H9 (cell line): ENCODE data around the gene TNRC18. TPM values are rescaled to one million over a fixed set of nuclear protein-coding genes. Genes with fewer than 3 reads are reported as not detected.

Source experiments
- DNase-seq: peaks from one replicate; pipeline ENCODE4 v3.0.0-alpha.2; 2017
- H2AFZ ChIP-seq: one replicate; pipeline ENCODE4 v1.6.1; 2013; ENCODE audit warnings: mild to moderate bottlenecking, low read length, control low read depth, moderate library complexity
- H2AK5ac ChIP-seq: 2 replicates; pipeline ENCODE4 v1.6.1; 2013; ENCODE audit warnings: low read length, control low read depth, mixed read lengths; ENCODE audit not compliant: insufficient read length
- H2BK120ac ChIP-seq: one replicate; pipeline ENCODE4 v1.6.1; 2013; ENCODE audit warnings: low read depth, mild to moderate bottlenecking, low read length, control low read depth, inconsistent platforms; ENCODE audit not compliant: poor library complexity, severe bottlenecking
- H2BK12ac ChIP-seq: 2 replicates; pipeline ENCODE4 v1.6.1; 2013; ENCODE audit warnings: low read length, control low read depth, mixed read lengths, low read depth; ENCODE audit not compliant: insufficient read length
- H2BK15ac ChIP-seq: 2 replicates; pipeline ENCODE4 v1.6.1; 2013; ENCODE audit warnings: low read depth, low read length, control low read depth
- H2BK20ac ChIP-seq: one replicate; pipeline ENCODE4 v1.6.1; 2013; ENCODE audit warnings: low read depth, mild to moderate bottlenecking, low read length, control low read depth, inconsistent platforms; ENCODE audit not compliant: poor library complexity, severe bottlenecking
- H2BK5ac ChIP-seq: 2 replicates; pipeline ENCODE4 v1.6.1; 2013; ENCODE audit warnings: low read length, control low read depth, mixed read lengths; ENCODE audit not compliant: insufficient read length
- H3K14ac ChIP-seq: 2 replicates; pipeline ENCODE4 v1.6.1; 2013; ENCODE audit warnings: low read length, control low read depth; ENCODE audit not compliant: insufficient read depth
- H3K18ac ChIP-seq: 2 replicates; pipeline ENCODE4 v1.6.1; 2013; ENCODE audit warnings: low read depth, mild to moderate bottlenecking, mixed read lengths, low read length, control low read depth; ENCODE audit not compliant: insufficient read length
- H3K23ac ChIP-seq: 2 replicates; pipeline ENCODE4 v1.6.1; 2013; ENCODE audit warnings: low read length, control low read depth, mixed read lengths, low read depth; ENCODE audit not compliant: insufficient read length
- H3K23me2 ChIP-seq: 2 replicates; pipeline ENCODE4 v1.6.1; 2013; ENCODE audit warnings: low read depth, mild to moderate bottlenecking, mixed read lengths, low read length, control low read depth; ENCODE audit not compliant: insufficient read length, poor library complexity, severe bottlenecking
- H3K27ac ChIP-seq: 2 replicates; pipeline ENCODE4 v1.5.1; 2013; ENCODE audit warnings: low read length, control low read depth, mixed read lengths, low read depth; ENCODE audit not compliant: insufficient read length
- H3K27me3 ChIP-seq: 2 replicates; pipeline ENCODE4 v1.6.1; 2013; ENCODE audit warnings: low read length, control low read depth, inconsistent platforms; ENCODE audit not compliant: insufficient read depth
- H3K4ac ChIP-seq: 2 replicates; pipeline ENCODE4 v1.6.1; 2013; ENCODE audit warnings: low read depth, mild to moderate bottlenecking, control low read depth, inconsistent platforms, low read length, moderate library complexity
- H3K4me1 ChIP-seq: 2 replicates; pipeline ENCODE4 v1.6.1; 2013; ENCODE audit warnings: low read length, control low read depth, inconsistent platforms; ENCODE audit not compliant: insufficient read depth
- H3K4me2 ChIP-seq: 2 replicates; pipeline ENCODE4 v1.6.1; 2013; ENCODE audit warnings: low read length, control low read depth, mixed read lengths; ENCODE audit not compliant: insufficient read length, insufficient read depth
- H3K56ac ChIP-seq: 2 replicates; pipeline ENCODE4 v1.6.1; 2013; ENCODE audit warnings: low read depth, mild to moderate bottlenecking, mixed read lengths, low read length, control low read depth; ENCODE audit not compliant: insufficient read length
- H3K79me1 ChIP-seq: 2 replicates; pipeline ENCODE4 v1.6.1; 2013; ENCODE audit warnings: low read depth, mild to moderate bottlenecking, moderate library complexity, low read length, control low read depth, inconsistent platforms; ENCODE audit not compliant: insufficient read depth, poor library complexity, severe bottlenecking
- H3K79me2 ChIP-seq: 2 replicates; pipeline ENCODE4 v1.6.1; 2013; ENCODE audit warnings: low read length, control low read depth, inconsistent platforms; ENCODE audit not compliant: insufficient read depth
- H3K9ac ChIP-seq: 2 replicates; pipeline ENCODE4 v1.6.1; 2013; ENCODE audit warnings: low read length, control low read depth, mixed read lengths; ENCODE audit not compliant: insufficient read length; ENCODE audit errors: extremely low read depth
- H3K9me3 ChIP-seq: one replicate; pipeline ENCODE4 v1.6.1; 2013; ENCODE audit warnings: low read depth, low read length, inconsistent platforms; ENCODE audit not compliant: control insufficient read depth
- H3T11ph ChIP-seq: one replicate; pipeline ENCODE4 v1.6.1; 2013; ENCODE audit warnings: mild to moderate bottlenecking, low read length, control low read depth, inconsistent platforms
- H4K20me1 ChIP-seq: one replicate; pipeline ENCODE4 v1.6.1; 2013; ENCODE audit not compliant: control insufficient read depth, insufficient read length, insufficient read depth
- H4K5ac ChIP-seq: 2 replicates; pipeline ENCODE4 v1.6.1; 2013; ENCODE audit warnings: low read depth, mild to moderate bottlenecking, mixed read lengths, low read length, control low read depth; ENCODE audit not compliant: insufficient read length
- H4K8ac ChIP-seq: replicated peaks from 2 replicates; pipeline ENCODE4 v1.6.1; 2013; ENCODE audit warnings: low read length, control low read depth, mixed read lengths, low read depth; ENCODE audit not compliant: insufficient read length
- H4K91ac ChIP-seq: 2 replicates; pipeline ENCODE4 v1.6.1; 2013; ENCODE audit warnings: low read depth, mild to moderate bottlenecking, moderate library complexity, mixed read lengths, low read length, control low read depth; ENCODE audit not compliant: insufficient read length
- H3K27ac Mint-ChIP-seq, 3 experiments: 2 replicates in 2 of 3; 3 replicates in 1 of 3; pipeline ENCODE4 v1.8.0; 2020 to 2021; ENCODE audit warnings: mixed read lengths in 3 of 3, mild to moderate bottlenecking in 1 of 3, moderate library complexity in 1 of 3
- H3K27me3 Mint-ChIP-seq: 2 replicates; pipeline ENCODE4 v1.8.0; 2021; ENCODE audit warnings: low read depth, mild to moderate bottlenecking, moderate library complexity, mixed read lengths
- H3K36me3 Mint-ChIP-seq, 3 experiments: 2 replicates in 2 of 3; 3 replicates in 1 of 3; pipeline ENCODE4 v1.8.0; 2020 to 2021; ENCODE audit warnings: low read depth in 3 of 3, mixed read lengths in 3 of 3; ENCODE audit not compliant: insufficient read depth in 1 of 3
- H3K4me1 Mint-ChIP-seq, 2 experiments: 2 replicates each; pipeline ENCODE4 v1.8.0; 2020; ENCODE audit warnings: mixed read lengths in 2 of 2
- H3K4me3 Mint-ChIP-seq, 2 experiments: 2 replicates in 1 of 2; 3 replicates in 1 of 2; pipeline ENCODE4 v1.8.0; 2020 to 2021; ENCODE audit warnings: mild to moderate bottlenecking in 2 of 2, mixed read lengths in 2 of 2, moderate library complexity in 1 of 2
- H3K9me3 Mint-ChIP-seq, 2 experiments: 2 replicates in 1 of 2; 3 replicates in 1 of 2; pipeline ENCODE4 v1.8.0; 2020; ENCODE audit warnings: mild to moderate bottlenecking in 2 of 2, mixed read lengths in 2 of 2, moderate library complexity in 1 of 2
- CTCF ChIP-seq: fragments of 200-600 bp; sonication (generic); conservative IDR thresholded peaks from 3 replicates; pipeline ENCODE4 v1.8.0; 2021; ENCODE audit warnings: antibody characterized with exemption, mild to moderate bottlenecking
- WGBS: extraction: QIAGEN DNeasy Blood & Tissue Kit; methylation state at CpG from one replicate; pipeline ENCODE4 v1.1.7; 2013; ENCODE audit warnings: missing lambda C conversion rate, low lambda C conversion rate, mixed read lengths; ENCODE audit not compliant: insufficient read length; ENCODE audit errors: extremely low coverage; 5-methylcytosine and 5-hydroxymethylcytosine counted together
- total RNA-seq: library from RNA; stranded (reverse); gene quantifications from 2 replicates; pipeline ENCODE4 v1.2.1, GENCODE V29; 2021

Gene TNRC18
- total RNA-seq, 1 experiment from 2014 or later: 21.2 TPM

GRCh38 chr7:5303591-5304505, 119.8 kb downstream of the TNRC18 start:
- H3K18ac ChIP-seq: no peak overlapping the region
- no peak overlapping the region for H2BK12ac ChIP-seq
- no peak overlapping the region for H2BK120ac ChIP-seq
- no peak overlapping the region for H3K4ac ChIP-seq
- Mint-ChIP-seq H3K36me3 (peaks cover 0 to 14% (median 7%) of the 10 kb centered on the region in 3 experiments; a peak in 3 of 7 replicates), H3K4me3 (no peak overlapping the region), H3K27me3 (no peaks in the 10 kb centered on the region), H3K27ac (no peak overlapping the region; a peak in 2 of 7 replicates), H3K4me1 (no peaks in the 10 kb centered on the region), H3K9me3 (no peaks in the 10 kb centered on the region)
- H2BK15ac ChIP-seq: no peak overlapping the region
- no peaks in the 10 kb centered on the region for H3K9me3 ChIP-seq
- WGBS: no CpG with 5 or more reads among the region's 35 CpGs
- no peak for DNase-seq
- no peak overlapping the region for H3K9ac ChIP-seq
- no peak overlapping the region for H3K4me2 ChIP-seq
- H3T11ph ChIP-seq: no peak overlapping the region
- no peak overlapping the region for H4K8ac ChIP-seq
- no peaks in the 10 kb centered on the region for H3K23me2 ChIP-seq
- H4K20me1 ChIP-seq: no peaks in the 10 kb centered on the region
- H2BK20ac ChIP-seq: no peak overlapping the region
- H3K56ac ChIP-seq: no peak overlapping the region
- no peak overlapping the region for H3K14ac ChIP-seq
- no peak overlapping the region for H3K23ac ChIP-seq
- no peaks in the 10 kb centered on the region for H3K79me2 ChIP-seq
- H3K27me3 ChIP-seq: no peaks in the 10 kb centered on the region
- H2AK5ac ChIP-seq: no peak overlapping the region
- no peaks in the 10 kb centered on the region for H3K79me1 ChIP-seq
- TF ChIP-seq CTCF: no peak
- no peak overlapping the region for H2BK5ac ChIP-seq
- no peak overlapping the region for H2AFZ ChIP-seq
- no peak overlapping the region for H4K5ac ChIP-seq
- H3K27ac ChIP-seq: no peak overlapping the region
- no peaks in the 10 kb centered on the region for H3K4me1 ChIP-seq
- H4K91ac ChIP-seq: no peak overlapping the region
